ENCODE measurements around the gene CXXC1.

CXXC1 gene

GRCh38 chr18:50232419-50232818 lies 55.1 kb downstream of the CXXC1 start:
- H3K4me1 Mint-ChIP-seq: peaks cover 5% of the 10 kb centered on the region
- TF ChIP-seq CTCF (IDR thresholded peaks at IDR 0.05; ENCODE audit: unreplicated experiment in 3 of 3): no peak
- H3K4me3 Mint-ChIP-seq: no peak overlapping the region
- peak overlapping the region; percentile 13 to 23 (median 16) for H3K27ac Mint-ChIP-seq
- H3K27me3 Mint-ChIP-seq (ENCODE audit: low read depth): peaks cover 7% of the 10 kb centered on the region
- peaks cover 5% of the 10 kb centered on the region for H3K9me3 Mint-ChIP-seq
- H3K36me3 Mint-ChIP-seq (ENCODE audit: low read depth): peaks cover 8% of the 10 kb centered on the region
